ENCODE results near the gene KCNG2. TPM values are rescaled to one million over a fixed set of nuclear protein-coding genes. Genes with fewer than 3 reads are reported as not detected.

The KCNG2 gene
- total RNA-seq, 1 donor from 2014 or later: not detected

GRCh38 chr18:79841936-79842335 is 44.2 kb downstream of the KCNG2 start:
- Mint-ChIP-seq H3K27me3 (ENCODE audit: low read depth) (peaks cover 36% of the 10 kb centered on the region), H3K36me3 (no peaks in the 10 kb centered on the region), H3K4me1 (no peaks in the 10 kb centered on the region), H3K27ac (no peak overlapping the region), H3K4me3 (no peak overlapping the region), H3K9me3 (peaks cover 17% of the 10 kb centered on the region)
- DNase-seq (ENCODE audit: low spot score in 2 of 2, unreplicated experiment in 2 of 2): no peak
- TF ChIP-seq, protein P1, sequence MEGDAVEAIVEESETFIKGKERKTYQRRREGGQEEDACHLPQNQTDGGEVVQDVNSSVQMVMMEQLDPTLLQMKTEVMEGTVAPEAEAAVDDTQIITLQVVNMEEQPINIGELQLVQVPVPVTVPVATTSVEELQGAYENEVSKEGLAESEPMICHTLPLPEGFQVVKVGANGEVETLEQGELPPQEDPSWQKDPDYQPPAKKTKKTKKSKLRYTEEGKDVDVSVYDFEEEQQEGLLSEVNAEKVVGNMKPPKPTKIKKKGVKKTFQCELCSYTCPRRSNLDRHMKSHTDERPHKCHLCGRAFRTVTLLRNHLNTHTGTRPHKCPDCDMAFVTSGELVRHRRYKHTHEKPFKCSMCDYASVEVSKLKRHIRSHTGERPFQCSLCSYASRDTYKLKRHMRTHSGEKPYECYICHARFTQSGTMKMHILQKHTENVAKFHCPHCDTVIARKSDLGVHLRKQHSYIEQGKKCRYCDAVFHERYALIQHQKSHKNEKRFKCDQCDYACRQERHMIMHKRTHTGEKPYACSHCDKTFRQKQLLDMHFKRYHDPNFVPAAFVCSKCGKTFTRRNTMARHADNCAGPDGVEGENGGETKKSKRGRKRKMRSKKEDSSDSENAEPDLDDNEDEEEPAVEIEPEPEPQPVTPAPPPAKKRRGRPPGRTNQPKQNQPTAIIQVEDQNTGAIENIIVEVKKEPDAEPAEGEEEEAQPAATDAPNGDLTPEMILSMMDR (IDR thresholded peaks at IDR 0.05; ENCODE audit: unreplicated experiment): no peak

DNA sequence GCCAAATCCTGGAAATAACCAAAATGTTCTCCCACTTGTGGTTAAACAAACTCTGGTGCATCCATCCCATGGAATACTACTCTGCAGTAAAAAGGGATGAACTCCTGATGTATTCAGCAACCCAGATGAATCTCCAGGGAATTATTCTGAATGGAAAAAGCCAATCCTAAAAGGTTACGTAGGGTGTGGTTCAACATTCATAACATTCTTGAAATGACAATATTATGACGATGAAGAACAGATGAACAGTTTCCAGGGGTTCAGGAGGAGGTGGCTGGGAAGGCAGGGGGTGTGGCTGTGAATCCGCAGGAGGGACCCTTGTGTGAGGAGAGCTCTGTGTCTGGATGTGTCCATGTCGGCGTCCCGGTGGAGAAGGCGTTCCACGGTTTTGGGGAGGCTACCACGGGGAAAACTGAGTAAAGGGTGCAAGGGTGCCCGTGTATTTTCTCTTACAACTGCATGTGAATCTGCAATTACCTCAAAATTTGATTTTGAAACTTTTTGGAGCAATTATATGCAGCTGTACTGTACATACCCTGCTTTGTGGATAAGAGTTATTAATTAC is 47.3 kb downstream of the KCNG2 start:
- DNase-seq (ENCODE audit: low spot score in 2 of 2, unreplicated experiment in 2 of 2): no peak
- no peaks in the 10 kb centered on the region for H3K36me3 Mint-ChIP-seq
- H3K9me3 Mint-ChIP-seq: peaks cover 17% of the 10 kb centered on the region
- no peak overlapping the region for H3K27ac Mint-ChIP-seq
- H3K4me1 Mint-ChIP-seq: no peaks in the 10 kb centered on the region
- peaks cover 14% of the 10 kb centered on the region for H3K27me3 Mint-ChIP-seq (ENCODE audit: low read depth)
- TF ChIP-seq, protein P1 (IDR thresholded peaks at IDR 0.05; ENCODE audit: unreplicated experiment): no peak
- H3K4me3 Mint-ChIP-seq: no peak overlapping the region

- H3K9me3 Mint-ChIP-seq: peaks cover 12% of the 10 kb centered on the region
- H3K4me3 Mint-ChIP-seq: no peak overlapping the region
- H3K36me3 Mint-ChIP-seq: no peaks in the 10 kb centered on the region
- peaks cover 8% of the 10 kb centered on the region for H3K27me3 Mint-ChIP-seq (ENCODE audit: low read depth)
- no peak for DNase-seq (ENCODE audit: low spot score in 2 of 2, unreplicated experiment in 2 of 2)
- H3K4me1 Mint-ChIP-seq: no peaks in the 10 kb centered on the region
- TF ChIP-seq, protein P1 (IDR thresholded peaks at IDR 0.05; ENCODE audit: unreplicated experiment): no peak
- H3K27ac Mint-ChIP-seq: no peak overlapping the region
Observed at GRCh38 chr18:79846936-79847557, 49.3 kb downstream of the KCNG2 start.

DNA sequence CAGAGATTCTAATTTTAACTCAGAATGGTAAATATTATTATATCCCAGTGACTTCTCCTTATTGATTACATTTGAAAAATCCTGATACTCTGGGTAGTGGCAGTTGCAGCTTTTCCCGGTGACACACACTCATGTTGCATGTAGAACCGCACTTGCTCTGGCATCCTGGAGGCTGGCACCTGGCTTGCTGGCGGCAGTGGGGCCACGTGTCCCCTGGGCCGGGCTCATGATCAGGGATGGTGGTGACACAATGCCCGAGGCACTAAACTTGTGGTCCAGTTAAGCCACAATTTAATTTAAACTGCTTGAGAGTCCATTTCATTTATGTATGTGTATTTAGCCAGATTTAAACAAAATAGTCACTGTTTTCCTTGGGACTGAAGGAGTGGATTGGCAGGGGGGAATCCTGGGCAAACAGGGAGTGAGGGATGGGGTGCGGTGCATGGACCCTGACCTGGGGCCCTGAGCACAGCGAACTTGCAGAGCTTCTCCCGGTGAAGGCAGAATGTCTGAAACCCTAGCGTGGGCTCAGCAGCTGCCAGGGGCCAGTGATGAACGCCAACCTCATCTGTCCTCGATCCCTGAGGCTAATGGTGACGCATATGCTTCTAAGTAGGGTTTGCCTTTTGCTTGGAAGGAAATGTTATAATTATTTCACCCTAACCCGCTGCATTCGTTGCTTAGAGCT is 50.0 kb downstream of the KCNG2 start:
- Mint-ChIP-seq H3K36me3 (no peaks in the 10 kb centered on the region), H3K4me1 (no peaks in the 10 kb centered on the region), H3K4me3 (no peak overlapping the region), H3K27me3 (ENCODE audit: low read depth) (peaks cover 5% of the 10 kb centered on the region), H3K9me3 (peaks cover 7% of the 10 kb centered on the region), H3K27ac (no peak overlapping the region)
- TF ChIP-seq, protein P1 (IDR thresholded peaks at IDR 0.05; ENCODE audit: unreplicated experiment): no peak
- no peak for DNase-seq (ENCODE audit: low spot score in 2 of 2, unreplicated experiment in 2 of 2)

- DNase-seq (ENCODE audit: low spot score in 2 of 2, unreplicated experiment in 2 of 2): no peak
- TF ChIP-seq, protein P1 (IDR thresholded peaks at IDR 0.05; ENCODE audit: unreplicated experiment): no peak
Observed at GRCh38 chr18:79848294-79848578, 50.5 kb downstream of the KCNG2 start.

More at GRCh38 chr18:79848294-79848578, 50.5 kb downstream of the KCNG2 start:
- H3K4me1 Mint-ChIP-seq: no peaks in the 10 kb centered on the region
- no peaks in the 10 kb centered on the region for H3K36me3 Mint-ChIP-seq
- no peak overlapping the region for H3K27ac Mint-ChIP-seq
- no peak overlapping the region for H3K4me3 Mint-ChIP-seq
- peaks cover 2% of the 10 kb centered on the region for H3K27me3 Mint-ChIP-seq (ENCODE audit: low read depth)
- peaks cover 4% of the 10 kb centered on the region for H3K9me3 Mint-ChIP-seq

Measured in mesothelial cell of epicardium (in vitro differentiated cells).